Astrocyte (in vitro differentiated cells and primary cell): ENCODE data around the gene ZNF516. TPM values are rescaled to one million over a fixed set of nuclear protein-coding genes. Genes with fewer than 3 reads are reported as not detected.

ENCODE experiments used
- DNase-seq: peaks from one replicate; pipeline ENCODE4 v3.0.0-alpha.2; 2010; ENCODE audit warnings: low read depth
- FAIRE-seq: peaks from 2 replicates; lab custom pipeline; 2011; peaks lifted over from hg19 to GRCh38; lab: Jason Lieb, UNC
- H2AFZ ChIP-seq: 2 replicates; pipeline ENCODE4 v1.6.0; 2012; ENCODE audit warnings: low read depth, low read length, inconsistent platforms
- H3K27ac ChIP-seq: 2 replicates; pipeline ENCODE4 v1.5.1; 2011; ENCODE audit warnings: low read depth, low read length, inconsistent platforms
- H3K27me3 ChIP-seq: 2 replicates; pipeline ENCODE4 v1.6.0; 2011; ENCODE audit warnings: low read length, inconsistent platforms; ENCODE audit not compliant: insufficient read depth
- H3K36me3 ChIP-seq: 2 replicates; pipeline ENCODE4 v1.5.1; 2011; ENCODE audit warnings: low read length, inconsistent platforms; ENCODE audit not compliant: insufficient read depth
- H3K4me1 ChIP-seq: 2 replicates; pipeline ENCODE4 v1.5.1; 2011; ENCODE audit warnings: low read length, inconsistent platforms; ENCODE audit not compliant: insufficient read depth
- H3K4me2 ChIP-seq: 2 replicates; pipeline ENCODE4 v1.6.0; 2012; ENCODE audit warnings: low read length, inconsistent platforms
- H3K4me3 ChIP-seq: 2 replicates; pipeline ENCODE4 v1.5.1; 2011; ENCODE audit warnings: low read depth, mild to moderate bottlenecking, low read length, inconsistent platforms; ENCODE audit not compliant: insufficient read depth
- H3K79me2 ChIP-seq: 2 replicates; pipeline ENCODE4 v1.6.0; 2012; ENCODE audit warnings: mild to moderate bottlenecking, low read length, inconsistent platforms; ENCODE audit not compliant: insufficient read depth
- H3K9ac ChIP-seq: 2 replicates; pipeline ENCODE4 v1.6.0; 2012; ENCODE audit warnings: mild to moderate bottlenecking, low read length, inconsistent platforms
- H3K9me3 ChIP-seq: 2 replicates; pipeline ENCODE4 v1.5.1; 2012; ENCODE audit warnings: low read depth, mild to moderate bottlenecking, low read length, inconsistent platforms; ENCODE audit not compliant: insufficient read depth
- H4K20me1 ChIP-seq: 2 replicates; pipeline ENCODE4 v1.6.0; 2012; ENCODE audit warnings: low read length, inconsistent platforms; ENCODE audit not compliant: insufficient read depth
- H3K27ac Mint-ChIP-seq: one replicate; pipeline ENCODE4 v1.8.0; 2021; ENCODE audit warnings: mild to moderate bottlenecking, mixed read lengths; ENCODE audit not compliant: unreplicated experiment
- H3K27me3 Mint-ChIP-seq: one replicate; pipeline ENCODE4 v1.8.0; 2021; ENCODE audit warnings: low read depth, mixed read lengths; ENCODE audit not compliant: unreplicated experiment
- H3K36me3 Mint-ChIP-seq: one replicate; pipeline ENCODE4 v1.8.0; 2021; ENCODE audit warnings: low read depth, mixed read lengths; ENCODE audit not compliant: unreplicated experiment
- H3K4me1 Mint-ChIP-seq: one replicate; pipeline ENCODE4 v1.8.0; 2021; ENCODE audit warnings: low read depth, mixed read lengths; ENCODE audit not compliant: unreplicated experiment
- H3K4me3 Mint-ChIP-seq: one replicate; pipeline ENCODE4 v1.8.0; 2021; ENCODE audit warnings: mild to moderate bottlenecking, moderate library complexity, mixed read lengths; ENCODE audit not compliant: unreplicated experiment
- H3K9me3 Mint-ChIP-seq: one replicate; pipeline ENCODE4 v1.8.0; 2021; ENCODE audit warnings: mild to moderate bottlenecking, mixed read lengths; ENCODE audit not compliant: unreplicated experiment
- EZH2 ChIP-seq: IDR thresholded peaks from 2 replicates; pipeline ENCODE4 v1.6.1; 2012; ENCODE audit warnings: mild to moderate bottlenecking, low read length, inconsistent platforms; ENCODE audit not compliant: insufficient read depth
- total RNA-seq: library from RNA; stranded (reverse); gene quantifications from 2 replicates; pipeline ENCODE4 v1.2.1, GENCODE V29; 2021
- TF ChIP-seq, protein P1 (sequence below): IDR thresholded peaks from 2 replicates; pipeline ENCODE4 v1.5.1; 2011; ENCODE audit warnings: low read depth, mild to moderate bottlenecking, inconsistent platforms, low read length, moderate library complexity; ENCODE audit not compliant: insufficient read depth

Gene ZNF516
- total RNA-seq, 1 donor from 2014 or later: 59.8 TPM

DNA sequence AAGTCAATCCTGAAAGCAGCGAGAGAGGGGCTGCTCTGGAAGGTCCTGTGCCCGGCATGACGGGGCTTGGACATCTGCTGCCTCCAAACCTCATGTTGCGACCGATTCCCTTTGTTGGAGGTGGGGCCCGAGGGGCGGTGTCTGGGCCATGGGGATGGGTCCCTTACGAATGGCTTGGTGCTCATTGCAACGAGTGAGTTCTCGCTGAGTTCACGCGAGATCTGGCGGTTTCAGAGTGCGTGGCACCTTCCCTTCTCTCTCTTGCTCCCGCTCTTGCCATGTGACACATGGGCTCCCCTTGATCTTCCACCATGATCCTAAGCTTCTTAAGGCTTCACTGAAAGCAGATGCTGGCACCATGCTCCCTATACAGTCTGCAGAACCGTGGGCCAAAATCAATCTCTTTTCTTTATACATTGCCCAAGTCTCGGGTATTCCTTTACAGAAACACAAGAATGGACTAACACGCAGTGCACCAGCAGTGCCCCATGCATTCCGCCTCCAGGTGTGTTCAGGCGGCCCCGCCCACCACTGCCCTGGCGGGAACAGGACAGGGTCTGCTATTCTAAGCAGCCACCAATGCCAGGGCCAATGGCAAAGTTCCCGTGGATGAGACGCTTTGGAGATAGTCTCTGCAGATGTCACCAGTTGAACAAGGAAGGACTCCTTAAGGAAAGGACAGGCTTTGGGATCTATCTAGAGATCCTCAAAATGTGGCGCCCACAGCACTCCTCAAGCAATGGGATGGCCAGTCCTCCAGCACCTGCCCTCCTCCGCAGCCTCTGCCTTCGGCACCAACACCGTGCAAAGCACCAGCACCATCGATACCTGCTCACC lies 63.4 kb downstream of the ZNF516 start:
- peaks cover 2% of the 10 kb centered on the region for H3K9me3 Mint-ChIP-seq
- no peak overlapping the region for H3K4me3 Mint-ChIP-seq
- DNase-seq (no peak), FAIRE-seq (no peak)
- no peaks in the 10 kb centered on the region for H3K36me3 ChIP-seq
- H3K4me2 ChIP-seq: peak overlapping the region; percentile 21
- H4K20me1 ChIP-seq: peaks cover 95% of the 10 kb centered on the region
- H3K9ac ChIP-seq: no peak overlapping the region
- no peaks in the 10 kb centered on the region for H3K4me1 ChIP-seq
- H3K27ac Mint-ChIP-seq: no peak overlapping the region
- no peak overlapping the region for H3K4me3 ChIP-seq
- no peak overlapping the region for H3K27ac ChIP-seq
- H3K9me3 ChIP-seq: no peaks in the 10 kb centered on the region
- peaks cover 14% of the 10 kb centered on the region for H3K4me1 Mint-ChIP-seq
- TF ChIP-seq, protein P1, sequence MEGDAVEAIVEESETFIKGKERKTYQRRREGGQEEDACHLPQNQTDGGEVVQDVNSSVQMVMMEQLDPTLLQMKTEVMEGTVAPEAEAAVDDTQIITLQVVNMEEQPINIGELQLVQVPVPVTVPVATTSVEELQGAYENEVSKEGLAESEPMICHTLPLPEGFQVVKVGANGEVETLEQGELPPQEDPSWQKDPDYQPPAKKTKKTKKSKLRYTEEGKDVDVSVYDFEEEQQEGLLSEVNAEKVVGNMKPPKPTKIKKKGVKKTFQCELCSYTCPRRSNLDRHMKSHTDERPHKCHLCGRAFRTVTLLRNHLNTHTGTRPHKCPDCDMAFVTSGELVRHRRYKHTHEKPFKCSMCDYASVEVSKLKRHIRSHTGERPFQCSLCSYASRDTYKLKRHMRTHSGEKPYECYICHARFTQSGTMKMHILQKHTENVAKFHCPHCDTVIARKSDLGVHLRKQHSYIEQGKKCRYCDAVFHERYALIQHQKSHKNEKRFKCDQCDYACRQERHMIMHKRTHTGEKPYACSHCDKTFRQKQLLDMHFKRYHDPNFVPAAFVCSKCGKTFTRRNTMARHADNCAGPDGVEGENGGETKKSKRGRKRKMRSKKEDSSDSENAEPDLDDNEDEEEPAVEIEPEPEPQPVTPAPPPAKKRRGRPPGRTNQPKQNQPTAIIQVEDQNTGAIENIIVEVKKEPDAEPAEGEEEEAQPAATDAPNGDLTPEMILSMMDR: no peak
- TF ChIP-seq EZH2: no peak
- H3K36me3 Mint-ChIP-seq: peaks cover 29% of the 10 kb centered on the region
- peaks cover 95% of the 10 kb centered on the region for H3K79me2 ChIP-seq
- H2AFZ ChIP-seq: no peak overlapping the region
- H3K27me3 Mint-ChIP-seq: no peaks in the 10 kb centered on the region
- no peaks in the 10 kb centered on the region for H3K27me3 ChIP-seq

DNA sequence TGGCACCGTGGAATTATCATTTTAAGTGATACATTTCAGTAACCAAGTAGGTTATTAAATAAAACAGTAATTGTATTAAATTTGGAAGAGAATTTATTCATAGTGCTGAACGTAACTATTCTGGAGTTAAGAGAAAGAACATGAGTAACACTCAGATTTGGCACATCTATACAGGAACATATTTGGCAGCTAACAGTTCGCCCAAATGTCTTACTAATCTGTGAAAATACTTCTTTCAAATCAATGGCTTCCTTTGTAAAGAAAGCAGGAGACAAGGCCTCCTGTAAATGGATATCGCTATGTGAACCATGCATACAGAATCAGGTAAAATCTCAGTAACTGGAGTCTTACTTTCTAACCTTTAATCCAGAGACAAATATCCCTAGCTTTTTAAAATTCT lies 64.4 kb downstream of the ZNF516 start:
- Histone ChIP-seq H4K20me1 (peaks cover 94% of the 10 kb centered on the region), H3K4me1 (peaks cover 1% of the 10 kb centered on the region), H3K4me2 (peak overlapping the region; percentile 21), H3K36me3 (no peaks in the 10 kb centered on the region), H3K79me2 (peaks cover 94% of the 10 kb centered on the region), H2AFZ (no peak overlapping the region), H3K9ac (no peak overlapping the region), H3K27ac (peak overlapping the region; percentile 20), H3K27me3 (no peaks in the 10 kb centered on the region), H3K9me3 (no peaks in the 10 kb centered on the region), H3K4me3 (no peak overlapping the region)
- no peak for TF ChIP-seq EZH2
- TF ChIP-seq, protein P1: no peak
- Mint-ChIP-seq H3K4me3 (no peak overlapping the region), H3K27ac (no peak overlapping the region), H3K27me3 (no peaks in the 10 kb centered on the region), H3K36me3 (peaks cover 24% of the 10 kb centered on the region), H3K4me1 (peaks cover 18% of the 10 kb centered on the region), H3K9me3 (peaks cover 2% of the 10 kb centered on the region)
- FAIRE-seq: peak; percentile 62
- DNase-seq: peak; percentile 75
